MM.1S (cell line): ENCODE data around the gene HYDIN.
"Not testable (repeated sequence)": the region's sequence is repeated elsewhere in the genome, so short reads cannot be mapped to it uniquely, and the experiment has no call there.

ENCODE experiments used
- CTCF ChIP-seq: fragments of 300-600 bp; sonication (generic); IDR thresholded peaks from 2 replicates; pipeline ENCODE4 v1.5.1; 2016; ENCODE audit warnings: antibody characterized with exemption, low read length, mixed read lengths
- EZH2 ChIP-seq: fragments of 300-600 bp; sonication (generic); optimal IDR thresholded peaks from 2 replicates; pipeline ENCODE3; 2017; ENCODE audit warnings: low read depth, mild to moderate bottlenecking, antibody characterized with exemption, low read length, mixed read lengths

- TF ChIP-seq CTCF, EZH2: not testable (repeated sequence)
Observed at GRCh38 chr16:70851299-70851698, 379.2 kb downstream of the HYDIN start.
